IMR-90 (cell line): ENCODE measurements around the gene SKP1.

Experiments
- CEBPB ChIP-seq: IDR thresholded peaks from 2 replicates; pipeline ENCODE4 v1.6.1; 2012; ENCODE audit warnings: low read depth, low read length, improper control_type of control experiment
- CHD1 ChIP-seq: IDR thresholded peaks from 2 replicates; pipeline ENCODE4 v1.6.1; 2012; ENCODE audit warnings: low read depth, low read length, improper control_type of control experiment
- CTCF ChIP-seq: conservative IDR thresholded peaks from 2 replicates; pipeline ENCODE4 v1.5.1; 2012; ENCODE audit warnings: mild to moderate bottlenecking, low read depth, low read length, improper control_type of control experiment
- MAFK ChIP-seq: IDR thresholded peaks from 2 replicates; pipeline ENCODE4 v1.6.1; 2012; ENCODE audit warnings: low read depth, low read length, improper control_type of control experiment
- MAZ ChIP-seq: IDR thresholded peaks from 2 replicates; pipeline ENCODE4 v1.6.1; 2012; ENCODE audit warnings: low read depth, mild to moderate bottlenecking, low read length, improper control_type of control experiment, moderate library complexity, borderline replicate concordance
- MXI1 ChIP-seq: IDR thresholded peaks from 2 replicates; pipeline ENCODE4 v1.6.1; 2012; ENCODE audit warnings: low read depth, mild to moderate bottlenecking, low read length, moderate library complexity, borderline replicate concordance
- NFE2L2 ChIP-seq: fragments of 150-350 bp; IDR thresholded peaks from 2 replicates; pipeline ENCODE4 v1.6.1; 2016; ENCODE audit warnings: low read depth, mild to moderate bottlenecking, low read length
- POLR2A ChIP-seq: IDR thresholded peaks from 2 replicates; pipeline ENCODE4 v1.6.1; 2012; ENCODE audit warnings: mild to moderate bottlenecking, low read depth, low read length
- RAD21 ChIP-seq: IDR thresholded peaks from 2 replicates; pipeline ENCODE4 v1.6.1; 2012; ENCODE audit warnings: low read length, improper control_type of control experiment
- RCOR1 ChIP-seq: IDR thresholded peaks from 2 replicates; pipeline ENCODE4 v1.6.1; 2012; ENCODE audit warnings: mild to moderate bottlenecking, low read length, improper control_type of control experiment; ENCODE audit not compliant: insufficient replicate concordance
- USF2 ChIP-seq: fragments of 150-350 bp; IDR thresholded peaks from 2 replicates; pipeline ENCODE4 v1.6.1; 2017; ENCODE audit warnings: mild to moderate bottlenecking, antibody characterized with exemption, low read length, low read depth

DNA sequence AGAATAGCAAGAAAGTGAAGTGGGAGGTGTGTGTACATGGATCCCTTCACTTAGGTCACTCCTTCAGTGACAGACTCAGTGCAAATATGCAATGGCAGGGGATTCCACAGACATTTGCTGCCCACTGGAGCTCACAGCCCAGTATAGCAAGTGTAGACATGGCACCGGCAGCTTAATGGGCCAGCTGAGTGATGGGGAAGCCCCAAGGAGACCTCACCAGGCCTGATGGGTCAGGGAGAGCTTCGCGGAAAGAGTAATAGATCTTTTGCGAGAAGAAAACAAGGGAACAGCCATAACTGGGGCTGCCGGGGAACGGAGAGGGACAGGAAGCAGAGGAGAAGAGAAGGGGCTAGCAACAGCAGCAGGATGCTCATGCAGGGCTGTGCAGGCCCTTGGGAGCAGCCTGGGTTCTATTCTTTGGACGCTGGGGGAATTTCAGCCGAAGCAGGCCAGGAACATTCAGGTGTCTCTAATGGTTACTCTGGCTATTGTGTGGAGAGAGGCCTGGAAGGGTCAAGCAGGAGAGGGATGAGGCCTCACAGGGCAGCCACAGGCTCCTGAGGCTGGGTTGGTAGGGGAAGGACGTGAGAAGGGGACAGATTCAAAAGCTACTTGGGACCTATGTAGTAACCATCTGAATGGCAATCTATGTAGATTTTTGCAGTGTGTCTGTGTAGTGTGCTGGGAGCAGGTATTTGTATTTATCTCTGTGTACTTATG is 35.3 kb downstream of the SKP1 start:
- TF ChIP-seq CTCF (peak; percentile 31; the same call in 1 of the 2 replicates), POLR2A (no peak), CHD1 (no peak), RCOR1 (no peak), MAFK (no peak), MXI1 (no peak), CEBPB (no peak), RAD21 (peak; percentile 39), USF2 (no peak), MAZ (no peak), NFE2L2 (no peak)
